Measurements from ENCODE around the gene OTULIN.

The OTULIN gene

DNA sequence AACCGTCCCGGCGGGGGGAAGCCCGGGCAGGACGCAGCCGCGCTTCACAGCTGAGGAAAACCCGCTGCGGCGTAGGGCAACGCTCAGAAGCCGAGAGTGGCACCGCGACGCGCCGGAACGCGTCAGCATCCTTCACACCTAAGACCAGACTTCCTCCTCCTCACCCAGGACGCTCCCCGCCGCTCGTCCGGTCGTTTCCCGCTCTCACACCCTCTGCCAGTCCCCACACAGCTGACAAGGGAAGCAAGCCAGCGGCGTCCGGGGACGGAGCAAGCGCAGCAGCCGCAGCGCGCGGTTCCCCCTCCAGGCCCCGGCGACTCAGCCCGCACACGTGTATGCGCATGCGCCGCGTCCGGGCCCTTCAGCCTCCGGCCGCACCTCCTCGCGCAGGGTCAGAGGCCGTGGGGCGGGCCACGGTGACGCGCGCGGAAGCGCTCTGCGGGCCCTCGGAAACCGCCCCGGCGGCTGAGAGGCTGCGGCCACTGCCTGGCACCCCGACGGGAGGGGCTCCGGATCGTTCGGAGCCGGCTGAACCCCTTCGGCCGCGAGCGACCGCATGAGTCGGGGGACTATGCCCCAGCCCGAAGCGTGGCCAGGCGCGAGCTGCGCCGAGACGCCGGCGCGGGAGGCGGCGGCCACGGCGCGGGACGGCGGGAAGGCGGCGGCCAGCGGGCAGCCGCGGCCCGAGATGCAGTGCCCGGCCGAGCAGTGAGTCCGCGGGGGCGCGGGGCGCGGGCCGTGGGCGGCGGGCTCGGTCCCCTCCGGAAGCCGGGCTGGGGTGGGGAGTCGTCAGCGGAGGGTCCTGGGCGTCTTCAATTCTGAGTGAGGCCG, at the start of gene OTULIN:
OTULIN (plus strand) TSS at position 449 of the 831 bp plus-strand sequence; CDS start at position 557, 108 bp downstream.
- in situ Hi-C loops (cut with MboI; ENCODE audit: low sequenced_read_pairs): no loop called here

DNA sequence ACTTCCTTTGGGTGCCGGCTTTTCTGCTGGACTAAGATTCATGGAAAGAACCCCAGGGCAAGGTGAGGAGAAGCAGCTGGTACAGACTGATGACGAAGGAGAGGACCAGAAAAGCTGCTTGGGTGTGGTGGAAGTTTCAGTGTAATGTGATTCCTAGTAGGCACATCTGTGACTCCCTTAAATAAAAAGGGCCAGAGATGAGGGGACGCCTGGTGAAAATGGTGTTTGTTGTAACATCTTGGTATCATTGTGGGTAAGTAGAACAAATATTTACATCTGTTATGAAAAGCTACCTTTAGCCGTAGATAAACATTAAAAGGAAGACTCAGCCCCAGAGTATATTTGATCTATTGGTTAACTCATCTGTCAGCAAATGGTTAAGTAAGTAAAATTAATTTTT, 49.2 kb upstream of the OTULIN start:
- in situ Hi-C loops (cut with MboI; ENCODE audit: low sequenced_read_pairs): no loop called here

DNA sequence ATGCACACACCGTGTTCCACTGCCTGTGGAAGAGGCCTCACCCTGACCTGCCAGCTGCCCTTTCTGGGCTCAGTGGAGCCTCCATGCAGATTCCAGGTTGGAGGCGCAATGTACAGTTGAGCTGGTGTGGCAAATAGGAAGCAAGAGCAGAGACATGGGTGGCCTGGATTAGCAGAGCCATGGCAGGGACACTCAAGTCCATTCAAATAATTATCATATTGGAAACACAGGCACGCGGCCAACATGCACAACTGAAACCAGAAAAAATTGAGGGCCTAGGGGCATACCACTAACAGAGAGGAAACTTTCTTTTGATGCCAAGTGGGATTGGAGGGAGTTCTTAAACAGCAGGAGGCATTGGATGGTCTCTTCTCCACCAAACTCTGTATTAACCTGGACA, 47.1 kb upstream of the OTULIN start:
- in situ Hi-C loops (cut with MboI; ENCODE audit: low sequenced_read_pairs): no loop called here

DNA sequence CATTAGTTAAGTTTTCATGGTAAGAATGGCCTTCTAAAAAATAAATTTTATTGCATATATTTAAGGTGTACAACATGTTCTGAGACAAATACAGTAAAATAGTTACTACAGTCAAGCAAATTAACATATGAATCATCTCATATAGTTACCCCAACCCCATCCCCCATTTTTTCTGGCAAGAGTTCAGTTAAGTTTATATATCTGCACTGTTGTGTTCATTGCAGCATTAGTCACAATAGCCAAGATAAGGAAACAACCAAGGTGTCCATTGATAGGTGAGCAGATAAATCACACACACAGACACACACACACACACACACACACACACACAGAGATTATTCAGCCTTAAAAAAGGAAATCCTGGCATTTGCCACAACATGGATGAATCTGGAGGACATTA, 37.2 kb upstream of the OTULIN start:
- in situ Hi-C loops (cut with MboI; ENCODE audit: low sequenced_read_pairs): loop anchor here (25.0 kb wide), 1 partner anchor 265 kb away; no protein-coding TSS in a partner anchor

DNA sequence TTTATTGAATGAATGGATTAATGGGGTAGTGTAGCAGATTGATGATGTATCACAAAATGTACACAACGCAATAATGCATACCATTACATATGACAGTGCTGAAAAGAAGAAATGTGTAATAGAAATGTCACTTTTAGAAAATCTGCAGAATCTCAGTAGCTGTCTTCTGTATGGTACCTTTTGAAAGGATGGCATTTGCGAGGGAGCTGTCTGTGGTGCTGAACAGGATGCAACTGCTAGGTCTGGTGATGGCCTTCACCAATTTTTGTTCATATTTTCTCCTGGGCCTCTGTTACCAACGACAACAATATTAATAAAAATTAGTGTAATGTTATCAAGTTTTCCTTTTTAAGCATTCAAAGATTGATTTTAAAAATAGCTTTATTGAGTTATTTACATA, 36.2 kb upstream of the OTULIN start:
- in situ Hi-C loops (cut with MboI; ENCODE audit: low sequenced_read_pairs): loop anchor here (25.0 kb wide), 1 partner anchor 266 kb away; no protein-coding TSS in a partner anchor

DNA sequence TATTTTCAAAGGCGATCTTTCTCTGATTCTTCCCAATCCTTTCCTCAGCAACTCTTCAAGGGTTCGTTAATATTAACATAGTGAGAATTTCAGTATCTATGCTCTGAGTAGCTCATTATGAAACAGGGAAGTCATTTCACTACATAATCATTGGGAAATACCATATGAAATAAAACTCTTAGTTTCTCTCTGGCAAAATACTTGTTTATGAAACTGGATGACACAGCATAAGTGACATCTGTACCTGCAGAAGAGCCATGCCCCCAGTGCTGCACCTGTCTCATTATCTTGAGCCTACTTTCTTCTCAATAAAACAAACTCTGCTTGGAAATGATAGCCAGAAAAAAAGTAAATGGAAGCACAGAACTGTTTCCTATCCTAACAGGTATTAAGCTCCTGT, 33.8 kb upstream of the OTULIN start:
- in situ Hi-C loops (cut with MboI; ENCODE audit: low sequenced_read_pairs): loop anchor here (25.0 kb wide), 1 partner anchor 268 kb away; no protein-coding TSS in a partner anchor

DNA sequence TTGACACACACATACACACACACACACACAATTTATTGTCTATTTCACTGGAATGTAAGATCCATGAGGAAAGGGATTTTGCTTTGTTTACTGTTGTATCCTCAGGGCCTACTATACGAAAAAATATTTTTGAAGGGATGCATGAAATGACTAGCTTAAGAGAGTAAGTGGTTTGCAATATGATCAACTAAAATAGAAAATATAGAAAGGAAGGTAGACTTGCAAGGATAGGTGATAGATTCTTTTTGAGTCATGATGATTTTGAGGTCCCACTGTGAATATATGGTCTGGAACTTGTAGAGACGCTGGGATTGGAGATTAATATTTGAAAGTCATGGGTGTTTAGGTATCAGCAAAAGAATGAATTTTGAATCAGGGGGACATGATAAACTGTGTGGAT, 28.9 kb upstream of the OTULIN start:
- in situ Hi-C loops (cut with MboI; ENCODE audit: low sequenced_read_pairs): loop anchor here (25.0 kb wide), 1 partner anchor 273 kb away; no protein-coding TSS in a partner anchor

DNA sequence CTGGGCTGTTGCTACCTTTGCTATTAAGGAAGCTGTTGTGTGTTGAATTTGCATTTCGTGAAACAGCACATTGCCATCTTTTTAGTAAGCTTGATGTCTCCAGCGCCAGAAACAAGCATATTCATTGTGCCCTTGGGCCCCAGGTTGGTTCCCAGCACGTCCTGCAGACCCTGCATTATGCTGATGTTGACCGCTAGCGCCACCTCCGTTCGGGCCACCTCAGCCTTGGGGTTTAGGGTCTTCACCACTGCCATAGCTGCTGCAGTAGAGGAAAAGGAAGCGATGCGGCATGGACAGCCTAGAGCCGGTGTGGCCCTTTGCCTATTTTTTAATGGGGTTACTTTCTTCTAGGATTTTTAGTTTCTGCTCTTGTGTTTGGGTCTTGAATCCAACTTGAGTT, 23.8 kb upstream of the OTULIN start:
- in situ Hi-C loops (cut with MboI; ENCODE audit: low sequenced_read_pairs): loop anchor here (25.0 kb wide), 1 partner anchor 278 kb away; no protein-coding TSS in a partner anchor

DNA sequence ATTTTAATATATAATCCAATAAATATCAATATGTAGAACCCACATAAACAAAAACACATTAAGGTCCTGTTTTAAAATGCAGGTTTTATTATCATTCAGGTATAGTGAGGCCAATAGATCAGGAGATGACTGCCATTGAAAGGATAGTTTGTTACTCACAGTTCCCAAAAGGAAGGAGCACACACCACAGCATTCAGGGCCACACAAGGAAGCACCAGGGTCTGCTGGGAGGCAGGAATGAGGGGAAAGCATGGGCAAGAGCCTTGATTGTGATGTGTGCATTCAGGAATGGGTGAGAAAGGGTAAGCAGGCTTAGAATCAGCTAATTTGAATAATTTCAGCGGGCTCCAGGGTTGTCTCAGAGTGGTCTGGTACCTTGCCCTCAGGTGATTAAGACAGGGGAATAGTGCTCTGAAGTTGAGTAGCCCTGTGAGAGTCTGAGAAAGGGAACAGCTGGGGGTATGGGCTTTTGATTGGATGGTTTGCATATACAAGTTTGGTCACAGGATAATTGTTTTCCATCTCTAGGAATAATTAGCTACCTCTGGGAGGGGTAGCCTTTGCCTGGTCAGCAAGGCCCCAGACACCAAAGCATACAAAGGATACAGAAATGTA, 19.8 kb upstream of the OTULIN start:
- in situ Hi-C loops (cut with MboI; ENCODE audit: low sequenced_read_pairs): loop anchor here (25.0 kb wide), 1 partner anchor 282 kb away; no protein-coding TSS in a partner anchor

DNA sequence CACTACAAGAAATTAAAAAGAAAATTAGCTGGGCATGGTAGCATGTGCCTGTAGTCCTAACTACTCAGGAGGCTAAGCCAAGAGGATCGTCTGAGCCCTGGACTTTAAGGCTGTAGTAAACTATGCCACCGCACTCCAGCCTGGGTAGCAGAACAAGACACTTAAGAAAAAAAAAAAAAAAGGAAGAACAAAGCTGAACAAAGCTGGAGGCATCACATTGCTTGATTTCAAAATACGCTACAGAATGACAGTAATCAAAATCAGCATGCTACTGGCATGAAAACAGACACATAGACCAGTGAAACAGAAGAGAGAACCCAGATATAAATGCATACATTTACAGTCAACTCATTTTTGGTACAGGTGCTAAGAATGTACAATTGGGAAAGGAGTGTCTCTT, 14.5 kb upstream of the OTULIN start:
- in situ Hi-C loops (cut with MboI; ENCODE audit: low sequenced_read_pairs): no loop called here

DNA sequence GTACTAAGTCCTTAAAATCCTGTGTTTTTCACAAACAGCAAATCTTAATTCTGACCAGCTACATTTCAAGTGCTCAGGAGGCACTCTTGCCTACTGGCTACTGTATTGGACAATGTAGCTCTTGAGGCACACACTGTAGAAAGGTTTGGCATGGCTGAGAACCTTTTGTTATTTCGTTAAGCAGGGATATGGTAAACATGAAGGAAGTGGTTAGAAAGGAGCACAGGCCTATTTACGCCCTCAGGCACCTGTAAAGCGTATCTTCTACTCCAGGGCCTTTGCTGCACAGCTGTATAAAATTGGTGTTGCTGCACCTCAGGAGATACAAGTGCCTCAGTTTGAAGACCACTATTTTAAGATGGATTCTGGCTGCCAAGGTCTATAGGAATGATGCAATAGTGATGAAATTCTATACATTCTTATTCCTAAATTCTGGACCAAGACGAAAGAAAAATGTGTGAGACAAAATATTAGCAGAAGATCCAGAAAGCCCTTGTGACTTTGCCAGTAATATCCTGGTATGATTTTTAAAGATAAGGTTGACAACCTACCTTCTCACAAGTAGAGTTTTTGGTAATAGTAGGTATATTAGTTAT, 9.3 kb upstream of the OTULIN start:
- in situ Hi-C loops (cut with MboI; ENCODE audit: low sequenced_read_pairs): no loop called here

DNA sequence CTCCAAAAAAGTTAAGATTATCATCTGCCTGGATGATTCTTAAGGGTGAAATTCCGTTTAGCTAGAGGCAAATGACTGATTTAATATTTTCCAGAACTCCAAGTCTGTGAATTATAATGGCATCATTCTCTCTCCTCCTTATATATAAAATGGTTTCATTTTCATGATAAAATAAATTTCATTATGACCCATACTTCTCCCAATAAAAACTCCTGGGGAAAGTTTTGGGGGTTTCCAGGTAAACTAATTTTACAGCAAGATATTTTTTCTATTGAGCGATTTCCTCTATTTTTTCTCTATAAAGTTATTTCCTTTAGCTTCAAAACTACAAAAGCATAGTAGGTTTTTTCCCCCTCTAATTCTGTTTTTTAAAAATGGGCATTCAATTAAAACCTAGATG, 7.6 kb upstream of the OTULIN start:
- in situ Hi-C loops (cut with MboI; ENCODE audit: low sequenced_read_pairs): no loop called here

DNA sequence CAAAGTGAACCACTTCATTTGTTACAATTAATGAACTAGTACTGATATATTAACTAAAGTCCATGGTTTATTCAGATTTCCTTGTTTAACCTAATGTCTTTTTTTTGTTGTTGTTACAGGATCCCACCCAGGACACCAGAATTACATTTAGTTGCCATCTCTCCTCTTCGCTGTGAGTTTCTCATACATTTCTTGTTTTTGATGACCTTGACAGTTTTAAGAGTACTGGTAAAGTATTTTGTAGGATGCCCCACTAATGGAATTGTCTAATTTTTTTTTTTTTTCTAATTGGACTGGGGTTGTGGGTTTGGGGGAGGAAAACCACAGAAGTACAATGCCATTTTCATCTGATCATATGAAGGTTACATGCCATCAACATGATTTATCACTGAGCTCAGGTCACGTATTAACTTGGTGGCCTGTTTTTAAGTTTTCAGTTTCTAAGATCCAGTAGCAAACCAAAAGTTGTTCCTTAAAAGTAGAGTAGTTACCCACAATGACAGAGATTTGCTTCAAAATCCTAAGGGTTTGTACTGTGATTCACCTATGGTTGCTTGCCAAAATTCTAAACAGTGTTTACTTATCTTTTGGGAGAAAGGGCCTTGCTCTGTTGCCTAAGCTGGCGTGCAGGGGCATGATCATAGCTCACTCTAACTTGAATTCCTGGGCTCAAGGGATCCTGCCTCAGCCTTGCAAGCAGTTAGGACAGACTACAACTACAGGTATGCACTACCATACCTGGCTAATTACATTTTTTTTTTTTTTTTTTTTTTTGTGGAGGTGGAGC, 4.5 kb upstream of the OTULIN start:
- in situ Hi-C loops (cut with MboI; ENCODE audit: low sequenced_read_pairs): no loop called here

DNA sequence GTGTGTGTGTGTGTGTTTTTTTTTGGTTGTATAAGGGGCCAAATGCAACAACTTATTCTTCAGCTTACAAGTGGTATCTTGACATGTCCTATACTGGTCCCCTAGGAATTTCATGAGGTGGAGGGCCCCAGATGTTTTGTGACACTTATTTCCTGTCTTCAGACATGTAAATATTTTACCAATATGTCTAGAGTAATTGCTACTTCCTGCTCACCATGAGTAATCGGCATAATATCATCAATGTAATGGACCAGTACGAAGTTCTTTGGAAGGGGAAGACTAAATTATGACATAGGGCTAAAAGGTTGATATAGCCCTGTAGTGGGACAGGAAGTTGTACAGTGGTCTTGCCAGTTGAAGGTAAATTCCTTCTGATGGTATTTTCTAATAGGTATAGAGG, 3.7 kb upstream of the OTULIN start:
- in situ Hi-C loops (cut with MboI; ENCODE audit: low sequenced_read_pairs): no loop called here

DNA sequence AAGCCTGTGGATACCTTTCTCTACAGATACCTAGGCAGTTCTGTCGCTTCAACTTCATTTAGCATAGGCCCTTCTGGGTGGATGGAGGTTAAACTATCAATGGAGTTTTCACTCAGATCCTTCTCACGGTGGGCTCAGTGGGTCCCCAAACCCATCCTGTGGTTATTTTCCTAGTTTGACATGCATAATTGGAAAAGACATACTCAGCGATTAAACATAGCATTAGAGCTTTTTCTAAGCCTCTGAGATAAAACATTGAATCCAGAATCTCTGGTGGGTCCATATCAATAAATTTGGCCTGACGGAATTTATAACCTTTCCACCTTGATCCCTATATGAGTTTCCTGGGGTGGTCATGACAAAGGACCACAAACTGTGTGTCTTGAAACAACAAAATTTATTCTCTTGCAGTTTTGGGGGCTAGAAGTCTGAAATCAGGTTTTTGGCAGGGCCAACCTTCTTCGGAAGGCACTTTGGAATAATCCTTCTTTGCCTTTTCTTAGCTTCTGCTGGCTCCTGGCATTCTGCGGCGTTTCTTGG, 1.7 kb upstream of the OTULIN start:
- in situ Hi-C loops (cut with MboI; ENCODE audit: low sequenced_read_pairs): no loop called here

DNA sequence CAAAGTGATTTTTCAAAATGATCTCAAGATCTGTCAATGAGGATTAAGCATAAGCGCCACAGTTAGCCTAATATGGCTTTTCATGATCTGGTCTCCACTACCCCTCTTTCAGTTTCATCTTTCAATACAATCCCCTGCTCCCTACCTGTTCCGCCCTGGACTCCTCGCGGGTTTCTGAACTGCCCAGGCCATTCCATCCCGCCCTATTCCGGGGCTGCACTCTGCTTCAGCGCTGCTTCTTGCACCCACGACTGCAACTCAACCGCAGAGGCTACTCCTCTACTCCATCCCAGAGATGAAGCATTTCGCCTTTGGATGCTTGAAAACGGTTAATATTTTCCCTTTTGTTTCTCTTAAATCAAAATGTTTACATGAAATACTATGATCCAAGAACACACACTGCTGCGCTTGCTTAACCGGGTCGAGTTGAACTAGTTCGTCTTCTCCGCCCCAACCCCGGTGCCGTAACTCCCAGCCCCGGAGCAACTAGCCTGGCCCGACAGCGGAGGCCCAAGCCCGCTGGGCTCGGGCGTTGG, 716 bp upstream of the OTULIN start:
- in situ Hi-C loops (cut with MboI; ENCODE audit: low sequenced_read_pairs): no loop called here

DNA sequence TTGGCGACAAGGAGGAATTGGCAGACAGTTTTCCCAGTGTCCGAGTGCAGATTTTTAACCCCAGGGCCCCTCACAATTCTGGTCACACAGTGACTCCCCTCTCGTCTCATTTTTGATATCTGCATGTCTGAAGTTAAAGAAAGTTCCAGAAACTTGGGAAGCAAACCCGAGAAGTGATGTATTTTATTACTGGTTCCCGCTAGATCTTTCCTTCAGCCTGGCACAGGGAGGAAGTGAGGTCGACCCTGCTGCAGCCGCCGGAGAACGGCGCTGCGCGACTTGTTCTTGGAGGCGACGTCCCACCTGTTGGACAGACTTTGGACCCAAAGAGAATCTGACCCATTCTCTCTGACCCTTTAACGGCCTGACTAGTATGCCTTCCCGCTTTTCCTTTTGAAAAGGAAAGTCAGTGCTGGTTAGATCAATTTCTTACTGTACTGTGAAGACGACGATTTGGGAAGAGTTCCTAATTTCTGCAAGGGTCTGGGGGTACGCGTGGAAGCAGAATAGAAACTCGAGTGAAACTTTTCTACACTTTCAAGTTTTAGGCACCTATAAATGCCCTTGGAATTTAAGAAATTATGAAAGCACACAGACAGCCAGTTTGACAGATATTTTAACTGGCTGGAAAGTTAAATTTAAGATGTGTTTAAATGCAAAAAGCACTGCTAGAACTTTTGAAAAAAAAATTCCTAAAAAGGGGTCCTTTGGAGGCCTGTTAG, 744 bp downstream of the OTULIN start:
- in situ Hi-C loops (cut with MboI; ENCODE audit: low sequenced_read_pairs): no loop called here

DNA sequence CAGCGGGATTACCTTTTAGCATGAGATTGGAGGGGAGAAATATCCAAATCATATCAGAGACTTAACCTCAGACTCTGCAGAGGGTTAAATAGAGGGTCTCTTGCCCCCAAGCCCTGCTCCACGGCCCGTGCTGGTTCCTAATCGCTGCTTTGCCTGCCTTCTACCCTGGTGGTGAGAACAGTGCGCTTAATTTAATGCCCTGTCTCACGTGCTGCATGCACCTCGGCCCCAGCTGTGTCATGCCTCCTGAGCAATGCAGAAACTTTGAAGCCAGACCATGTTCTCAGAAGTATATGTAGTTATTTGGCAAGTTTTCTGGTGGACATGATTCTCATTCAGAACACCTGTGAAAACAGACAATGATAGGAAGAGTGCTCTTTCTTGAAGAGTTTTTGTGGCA, 1.4 kb downstream of the OTULIN start:
- in situ Hi-C loops (cut with MboI; ENCODE audit: low sequenced_read_pairs): no loop called here

DNA sequence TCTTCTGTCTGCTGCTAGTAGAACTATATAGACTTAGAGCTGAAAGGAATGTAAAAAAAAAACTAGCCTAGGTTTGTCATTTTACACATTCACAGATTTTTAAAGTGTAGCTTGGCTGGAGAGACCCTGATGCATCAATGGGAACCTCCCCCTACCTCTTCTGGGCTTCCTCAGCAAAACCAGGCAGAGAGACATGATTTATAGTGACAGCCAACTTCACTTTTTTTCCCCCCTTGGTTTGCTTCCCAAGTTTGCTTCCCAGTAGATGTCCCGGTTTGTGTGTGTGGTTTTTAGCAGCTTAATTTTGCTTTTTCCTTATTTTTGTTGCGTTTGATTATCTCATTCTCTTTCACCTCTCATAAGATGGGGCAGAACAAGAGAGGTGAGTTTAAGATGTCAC, 1.8 kb downstream of the OTULIN start:
- in situ Hi-C loops (cut with MboI; ENCODE audit: low sequenced_read_pairs): no loop called here

DNA sequence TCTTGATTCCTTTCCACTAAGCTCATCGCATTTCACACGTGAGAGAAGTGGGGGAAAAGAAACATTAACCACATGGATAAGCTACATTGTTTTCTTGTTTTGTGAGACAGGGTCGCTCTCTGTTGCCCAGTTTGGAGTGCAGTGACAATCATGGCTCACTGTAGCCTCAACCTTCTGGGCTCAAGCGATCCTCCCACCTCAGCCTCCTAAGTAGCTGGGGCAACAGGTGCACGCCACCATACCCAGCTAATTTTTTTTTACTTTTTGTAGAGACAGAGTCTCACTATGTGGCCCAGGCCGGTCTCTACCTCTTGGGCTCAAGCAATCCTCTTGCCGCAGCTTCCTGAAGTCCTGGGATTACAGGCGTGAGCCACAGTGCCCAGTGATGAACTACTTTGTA, 2.8 kb downstream of the OTULIN start:
- in situ Hi-C loops (cut with MboI; ENCODE audit: low sequenced_read_pairs): no loop called here
